WI38 (cell line): ENCODE data around the gene DROSHA.

Experiments used
- H3K4me3 ChIP-seq: 2 replicates; pipeline ENCODE4 v1.5.1; 2011; ENCODE audit warnings: low read depth, mild to moderate bottlenecking, control low read depth, low read length
- CTCF ChIP-seq: IDR thresholded peaks from 2 replicates; pipeline ENCODE4 v1.5.1; 2012; ENCODE audit warnings: low read depth, mild to moderate bottlenecking, control low read depth, low read length

Gene DROSHA

GRCh38 chr5:31380049-31380448 is 151.8 kb downstream of the DROSHA start:
- no peak for TF ChIP-seq CTCF
- no peak overlapping the region for H3K4me3 ChIP-seq

- no peak for TF ChIP-seq CTCF
- no peak overlapping the region for H3K4me3 ChIP-seq
These were observed 153.1 kb downstream of the DROSHA start for GRCh38 chr5:31378838-31379237.

- no peak for TF ChIP-seq CTCF
- no peak overlapping the region for H3K4me3 ChIP-seq
These were observed 153.8 kb downstream of the DROSHA start for GRCh38 chr5:31378136-31378535.

- no peak for TF ChIP-seq CTCF
- no peak overlapping the region for H3K4me3 ChIP-seq
These were observed 154.5 kb downstream of the DROSHA start for GRCh38 chr5:31377274-31377946.

GRCh38 chr5:31375999-31376720 is 155.7 kb downstream of the DROSHA start:
- no peak overlapping the region for H3K4me3 ChIP-seq
- no peak for TF ChIP-seq CTCF

- no peak overlapping the region for H3K4me3 ChIP-seq
- TF ChIP-seq CTCF, result no peak
These were observed 159.8 kb downstream of the DROSHA start for GRCh38 chr5:31372124-31372523.

GRCh38 chr5:31366941-31367340 is 165.0 kb downstream of the DROSHA start:
- TF ChIP-seq CTCF, result no peak
- no peak overlapping the region for H3K4me3 ChIP-seq
